Jurkat, Clone E6-1 (cell line): ENCODE measurements around the gene FDXR.

Experiments
- DNase-seq: peaks from one replicate; pipeline ENCODE4 v3.0.0-alpha.2; 2011; ENCODE audit warnings: low read depth, low spot score
- H3K4me3 ChIP-seq: 2 replicates; pipeline ENCODE4 v1.5.1; 2011; ENCODE audit warnings: mild to moderate bottlenecking, low read length, control low read depth, moderate library complexity

Gene FDXR

GRCh38 chr17:74901353-74902135 lies 28.8 kb upstream of the FDXR start:
- no peak overlapping the region for H3K4me3 ChIP-seq
- DNase-seq, result no peak

GRCh38 chr17:74900208-74900607 lies 27.4 kb upstream of the FDXR start:
- no peak for DNase-seq
- H3K4me3 ChIP-seq, result no peak overlapping the region

GRCh38 chr17:74898376-74898946 lies 25.7 kb upstream of the FDXR start:
- DNase-seq, result no peak
- no peak overlapping the region for H3K4me3 ChIP-seq

GRCh38 chr17:74893936-74894671 lies 21.3 kb upstream of the FDXR start:
- DNase-seq, result no peak
- no peak overlapping the region for H3K4me3 ChIP-seq

- DNase-seq, result no peak
- no peak within 1 kb of the TSS for H3K4me3 ChIP-seq
Observed at GRCh38 chr17:74892974-74893911, 20.4 kb upstream of the FDXR start, which contains the start of gene FADS6. Gene FADS6 (minus strand): TSS chr17:74893633. CDS start chr17:74893595, 38 bp downstream.

GRCh38 chr17:74892013-74892841 lies 19.4 kb upstream of the FDXR start:
- no peak for DNase-seq
- no peak overlapping the region for H3K4me3 ChIP-seq

GRCh38 chr17:74890554-74890953 lies 17.8 kb upstream of the FDXR start:
- H3K4me3 ChIP-seq, result no peak overlapping the region

GRCh38 chr17:74888469-74888868 lies 15.7 kb upstream of the FDXR start:
- no peak overlapping the region for H3K4me3 ChIP-seq
- DNase-seq, result no peak

More at GRCh38 chr17:74890554-74890953, 17.8 kb upstream of the FDXR start:
- no peak for DNase-seq

GRCh38 chr17:74883241-74883745 lies 10.5 kb upstream of the FDXR start:
- H3K4me3 ChIP-seq, result no peak overlapping the region
- DNase-seq, result no peak

GRCh38 chr17:74882517-74883240 lies 9.9 kb upstream of the FDXR start:
- DNase-seq, result no peak
- H3K4me3 ChIP-seq, result no peak overlapping the region

- no peak for DNase-seq
- no peak overlapping the region for H3K4me3 ChIP-seq
Observed at GRCh38 chr17:74881073-74881472, 8.3 kb upstream of the FDXR start.

GRCh38 chr17:74879308-74879707 lies 6.5 kb upstream of the FDXR start:
- DNase-seq, result no peak
- no peak overlapping the region for H3K4me3 ChIP-seq

GRCh38 chr17:74878658-74879057 lies 5.9 kb upstream of the FDXR start:
- DNase-seq, result no peak
- no peak overlapping the region for H3K4me3 ChIP-seq

GRCh38 chr17:74877592-74878548 lies 5.1 kb upstream of the FDXR start:
- no peak for DNase-seq
- H3K4me3 ChIP-seq, result no peak overlapping the region

- peak; percentile 85 for DNase-seq
- H3K4me3 ChIP-seq, result no peak overlapping the region
Observed at GRCh38 chr17:74875977-74876593, 3.3 kb upstream of the FDXR start.
